ENCODE results near the gene PRSS36. TPM values are rescaled to one million over a fixed set of nuclear protein-coding genes. Genes with fewer than 3 reads are reported as not detected.
A peak's percentile ranks its signal among the peaks of the same experiment; 100 is the strongest.

Gene PRSS36
- total RNA-seq, 1 donor from 2014 or later, result 2.0 TPM

DNA sequence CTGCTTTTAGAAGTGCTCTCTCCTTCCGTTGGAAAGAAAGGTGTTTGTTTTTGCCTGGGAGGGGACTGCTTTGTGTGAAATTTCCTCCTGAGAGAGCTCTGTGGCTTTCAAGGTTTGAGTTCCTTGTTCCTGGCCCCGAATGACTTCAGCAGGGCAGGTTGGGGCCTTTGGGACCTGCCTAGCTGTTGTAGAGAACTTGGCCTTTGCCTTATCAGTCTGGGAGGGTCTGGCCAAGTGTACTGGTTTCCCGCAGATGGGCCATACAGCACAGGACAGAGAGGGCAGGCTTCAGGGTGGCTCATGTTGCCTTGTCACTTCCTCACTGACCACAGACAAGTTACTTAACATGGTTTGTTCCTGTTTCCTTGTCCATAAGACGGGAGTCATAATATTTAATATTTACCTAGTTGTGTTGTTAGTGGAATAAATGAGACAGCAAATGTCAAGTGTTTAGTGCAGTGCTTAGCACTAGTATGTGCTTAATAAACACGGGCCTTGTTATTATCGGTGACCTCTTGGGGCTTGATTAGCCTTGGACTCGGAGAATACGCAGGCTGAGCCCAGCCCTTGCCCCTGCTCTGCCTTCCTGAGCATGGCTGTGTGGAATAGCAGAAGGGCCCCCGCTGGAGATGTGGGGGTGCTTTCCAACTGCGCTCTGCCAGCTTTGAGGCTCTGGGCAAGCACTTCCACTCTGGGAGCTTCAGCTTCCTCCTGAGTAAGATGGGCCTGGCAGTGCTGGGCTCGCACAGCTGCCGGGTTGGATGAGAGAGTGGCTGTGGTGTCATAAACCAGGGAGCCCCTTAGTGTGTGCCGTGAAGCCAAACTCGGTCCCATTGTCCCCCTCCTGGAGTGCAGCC, 20.9 kb downstream of the PRSS36 start:
- Mint-ChIP-seq H3K27me3 (no peaks in the 10 kb centered on the region), H3K36me3 (peaks cover 4% of the 10 kb centered on the region), H3K4me3 (peak overlapping the region; percentile 44), H3K27ac (peak overlapping the region; percentile 93), H3K9me3 (no peaks in the 10 kb centered on the region), H3K4me1 (ENCODE audit: unreplicated experiment) (peaks cover 10% of the 10 kb centered on the region)
- no peak for DNase-seq (ENCODE audit: extremely low spot score, unreplicated experiment)
- no peak for TF ChIP-seq CTCF (conservative IDR thresholded peaks at IDR 0.05)

DNA sequence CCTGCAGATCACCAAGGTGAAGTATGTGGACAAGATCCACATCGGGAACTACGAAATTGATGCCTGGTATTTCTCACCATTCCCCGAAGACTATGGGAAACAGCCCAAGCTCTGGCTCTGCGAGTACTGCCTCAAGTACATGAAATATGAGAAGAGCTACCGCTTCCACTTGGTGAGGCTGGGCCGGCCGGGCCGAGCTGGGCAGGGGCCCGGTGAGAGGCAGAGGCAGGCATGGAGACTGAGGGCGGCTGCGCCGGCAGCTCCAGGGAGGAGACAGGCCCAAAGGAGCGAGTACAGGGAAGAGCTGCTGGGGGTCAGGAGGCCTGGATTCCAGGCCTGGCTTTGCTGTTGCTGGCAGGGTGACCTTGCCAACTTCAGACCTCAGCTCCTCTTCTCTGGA, 22.7 kb downstream of the PRSS36 start:
- Mint-ChIP-seq H3K4me3 (no peak overlapping the region), H3K36me3 (peaks cover 6% of the 10 kb centered on the region), H3K27ac (no peak overlapping the region), H3K4me1 (ENCODE audit: unreplicated experiment) (peaks cover 5% of the 10 kb centered on the region), H3K27me3 (no peaks in the 10 kb centered on the region), H3K9me3 (no peaks in the 10 kb centered on the region)
- no peak for DNase-seq (ENCODE audit: extremely low spot score, unreplicated experiment)
- TF ChIP-seq CTCF (conservative IDR thresholded peaks at IDR 0.05), result no peak

GRCh38 chr16:31125844-31126243, 24.0 kb downstream of the PRSS36 start:
- no peak overlapping the region for H3K4me3 Mint-ChIP-seq

DNA sequence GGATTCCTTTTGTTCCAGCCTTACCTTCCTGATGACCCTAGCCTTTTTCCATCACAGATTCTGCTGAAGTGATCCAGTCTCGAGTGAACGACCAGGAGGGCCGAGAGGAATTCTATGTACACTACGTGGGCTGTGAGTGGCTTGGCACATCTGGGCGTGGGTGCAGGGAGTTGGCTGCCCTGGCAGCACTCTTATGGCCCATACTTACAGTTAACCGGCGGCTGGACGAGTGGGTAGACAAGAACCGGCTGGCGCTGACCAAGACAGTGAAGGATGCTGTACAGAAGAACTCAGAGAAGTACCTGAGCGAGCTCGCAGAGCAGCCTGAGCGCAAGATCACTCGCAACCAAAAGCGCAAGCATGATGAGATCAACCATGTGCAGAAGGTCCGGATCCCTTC, 29.7 kb downstream of the PRSS36 start:
- no peak overlapping the region for H3K4me3 Mint-ChIP-seq
- no peak overlapping the region for H3K27ac Mint-ChIP-seq
- peaks cover 13% of the 10 kb centered on the region for H3K36me3 Mint-ChIP-seq

More at GRCh38 chr16:31125844-31126243, 24.0 kb downstream of the PRSS36 start:
- no peak for TF ChIP-seq CTCF (conservative IDR thresholded peaks at IDR 0.05)
- DNase-seq (ENCODE audit: extremely low spot score, unreplicated experiment), result no peak
- Mint-ChIP-seq H3K36me3 (peaks cover 3% of the 10 kb centered on the region), H3K27ac (peak overlapping the region; percentile 21), H3K27me3 (no peaks in the 10 kb centered on the region), H3K9me3 (no peaks in the 10 kb centered on the region), H3K4me1 (ENCODE audit: unreplicated experiment) (peaks cover 5% of the 10 kb centered on the region)

More for the DNA sequence above, 29.7 kb downstream of the PRSS36 start:
- Mint-ChIP-seq H3K27me3 (no peaks in the 10 kb centered on the region), H3K9me3 (no peaks in the 10 kb centered on the region), H3K4me1 (ENCODE audit: unreplicated experiment) (peaks cover 8% of the 10 kb centered on the region)
- DNase-seq (ENCODE audit: extremely low spot score, unreplicated experiment), result no peak
- TF ChIP-seq CTCF (conservative IDR thresholded peaks at IDR 0.05), result no peak

All from type B pancreatic cell (in vitro differentiated cells).